Astrocyte of the hippocampus (primary cell): Measurements from ENCODE around the gene RERE.

ENCODE experiments used
- DNase-seq: peaks from one replicate; pipeline ENCODE4 v3.0.0; 2011; ENCODE audit warnings: low read depth, low spot score

Gene RERE

DNA sequence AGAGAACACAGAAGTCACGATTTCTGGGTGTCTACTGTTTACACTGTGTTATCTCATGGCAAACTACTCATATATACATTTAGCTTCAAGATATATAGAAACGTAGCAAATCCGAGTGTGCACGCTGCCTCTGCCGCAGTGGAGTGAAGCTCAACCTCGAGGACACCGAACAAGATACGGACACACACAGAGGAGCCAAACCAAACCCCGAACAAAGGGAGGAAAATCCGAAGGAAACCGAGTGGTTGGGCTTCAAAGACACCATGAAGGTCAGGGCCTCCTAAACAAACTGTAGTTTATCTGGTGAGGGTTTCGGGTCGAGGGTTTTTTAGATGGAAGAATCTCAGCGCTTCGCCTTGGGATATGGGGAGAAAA is 465.0 kb downstream of the RERE start:
- DNase-seq, result no peak

GRCh38 chr1:8351693-8352470 is 465.6 kb downstream of the RERE start:
- peak; percentile 46 for DNase-seq

DNA sequence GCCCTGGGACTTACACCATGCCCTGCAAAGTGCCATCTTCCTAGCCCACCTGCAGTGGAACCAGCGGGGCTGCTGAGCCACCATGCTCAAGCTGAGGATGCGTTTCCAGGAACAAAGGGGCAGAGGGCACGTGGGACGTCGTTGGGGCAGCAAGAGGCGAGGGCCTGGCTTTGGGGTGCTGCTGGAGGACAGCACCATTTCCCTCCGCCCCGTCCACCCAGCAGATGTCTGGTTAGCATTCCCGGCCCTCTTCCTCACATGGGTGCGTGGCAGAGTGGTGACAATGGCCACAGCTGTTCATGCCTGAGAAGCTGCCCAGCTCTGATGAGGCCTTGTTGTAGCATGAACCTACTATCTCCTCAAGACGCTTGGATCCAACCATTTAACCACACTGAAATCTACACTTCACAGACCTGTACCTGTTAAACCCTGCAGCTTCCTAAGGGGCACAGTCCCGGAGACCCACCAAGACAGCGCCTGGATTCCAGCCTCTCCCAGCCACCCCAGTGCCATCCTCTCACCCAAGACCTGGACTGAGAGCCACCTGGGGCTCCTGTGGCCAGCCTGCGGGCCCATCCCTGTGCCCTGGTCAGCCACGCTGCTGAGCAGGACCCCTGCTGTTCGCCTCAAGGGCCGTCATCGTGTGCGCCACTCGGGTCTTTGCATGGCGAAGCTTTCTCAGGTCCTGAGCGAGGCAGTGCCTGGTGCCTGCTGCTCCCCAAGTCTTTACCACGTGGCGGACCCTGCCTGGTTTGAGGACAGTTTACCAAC is 466.3 kb downstream of the RERE start:
- DNase-seq, result no peak

- DNase-seq, result no peak
Observed at GRCh38 chr1:8349961-8350360, 467.5 kb downstream of the RERE start.

DNA sequence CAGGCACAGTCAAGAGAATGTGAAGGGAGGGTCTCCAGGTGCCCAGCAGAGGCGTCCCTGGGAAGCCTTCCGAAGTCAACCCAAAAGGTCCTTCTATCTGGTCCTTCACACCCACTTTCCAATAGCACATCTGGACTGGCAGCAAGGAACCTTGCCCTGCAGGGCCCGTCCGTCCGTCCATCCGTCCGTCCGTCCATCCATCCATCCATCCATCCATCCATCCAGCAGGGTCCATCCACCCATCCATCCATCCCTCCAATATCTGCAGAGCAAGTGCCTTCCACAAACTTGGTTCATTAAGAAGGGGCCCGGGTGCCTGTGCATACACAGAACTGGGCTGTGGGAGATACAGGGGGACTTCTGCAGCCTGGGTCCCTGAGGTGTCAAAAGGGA is 468.0 kb downstream of the RERE start:
- no peak for DNase-seq

GRCh38 chr1:8348777-8349472 is 468.5 kb downstream of the RERE start:
- peak; percentile 84 for DNase-seq

- DNase-seq, result no peak
Observed at GRCh38 chr1:8348047-8348776, 469.2 kb downstream of the RERE start.

GRCh38 chr1:8347635-8348034 is 469.8 kb downstream of the RERE start:
- DNase-seq, result no peak

GRCh38 chr1:8345621-8346415 is 471.6 kb downstream of the RERE start:
- no peak for DNase-seq

DNA sequence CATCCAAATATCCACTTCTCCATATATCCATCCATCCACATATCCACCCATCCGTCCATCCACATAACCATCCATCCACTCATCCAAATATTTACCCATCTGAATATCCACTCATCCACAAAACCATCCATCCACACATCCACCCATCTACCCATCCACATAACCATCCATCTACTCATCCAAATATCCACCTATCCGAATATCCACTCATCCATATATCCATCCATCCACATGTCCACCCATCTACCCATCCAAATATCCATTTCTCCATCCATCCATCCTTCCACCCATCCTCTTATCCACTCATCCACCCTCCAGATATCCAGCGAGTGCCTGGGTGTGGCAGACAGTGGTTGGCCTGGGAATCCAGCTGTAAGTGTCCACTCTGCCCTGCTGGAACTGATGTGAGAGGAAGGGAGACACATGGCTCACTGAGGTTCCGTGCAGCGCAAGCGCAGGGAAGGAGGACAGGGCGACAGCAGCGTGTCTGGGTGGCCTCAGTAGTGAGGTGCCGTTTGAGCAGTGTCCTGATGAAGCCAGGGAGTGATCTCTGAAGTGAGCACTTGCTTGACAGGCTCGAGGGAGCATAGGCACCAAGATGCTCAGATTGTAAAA is 472.4 kb downstream of the RERE start:
- no peak for DNase-seq

DNA sequence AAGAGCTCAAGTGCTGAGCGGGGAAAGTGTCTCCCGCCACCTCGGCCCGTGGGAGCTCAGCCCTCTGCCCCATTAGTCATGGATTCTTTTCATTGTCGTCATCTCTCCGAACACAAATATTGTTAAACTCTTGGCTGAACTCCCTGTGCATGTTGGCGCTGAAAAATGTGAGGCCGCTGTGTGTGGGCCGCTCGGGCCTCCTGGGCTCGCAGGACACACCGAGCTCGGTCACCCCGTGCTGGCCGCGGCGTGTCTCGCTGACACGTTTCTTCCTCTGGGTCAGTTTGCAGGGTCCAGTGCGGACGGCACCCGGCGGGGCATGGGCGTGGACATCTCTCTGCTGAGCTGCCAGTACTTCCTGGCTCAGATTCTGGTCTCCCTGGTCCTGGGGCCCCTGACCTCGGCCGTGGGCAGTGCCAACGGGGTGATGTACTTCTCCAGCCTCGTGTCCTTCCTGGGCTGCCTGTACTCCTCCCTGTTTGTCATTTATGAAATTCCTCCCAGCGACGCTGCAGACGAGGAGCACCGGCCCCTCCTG is 473.9 kb downstream of the RERE start:
- DNase-seq, result peak; percentile 97

DNA sequence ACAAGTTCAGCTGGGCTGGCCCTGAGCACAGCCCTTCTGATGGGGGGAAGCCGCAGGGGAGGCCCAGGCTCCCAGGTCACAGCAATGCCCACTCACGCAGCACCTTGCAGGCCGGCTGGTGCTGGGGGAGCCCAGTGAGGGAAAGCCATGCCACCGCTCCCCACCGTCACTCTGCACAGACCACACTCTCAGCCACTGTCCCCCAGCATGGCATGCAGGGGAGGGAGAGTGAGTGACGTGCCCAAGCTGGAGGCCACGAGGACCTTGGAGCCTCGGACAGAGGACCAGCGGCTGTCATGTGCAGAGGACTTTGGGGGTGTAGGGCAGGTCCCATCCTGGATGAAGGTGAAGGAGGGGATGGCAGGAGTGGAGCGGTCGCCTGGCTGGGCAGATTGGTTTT is 474.4 kb downstream of the RERE start:
- no peak for DNase-seq

- no peak for DNase-seq
Observed at GRCh38 chr1:8342325-8342724, 475.1 kb downstream of the RERE start.

- no peak for DNase-seq
Observed at GRCh38 chr1:8340448-8340847, 477.0 kb downstream of the RERE start.

DNA sequence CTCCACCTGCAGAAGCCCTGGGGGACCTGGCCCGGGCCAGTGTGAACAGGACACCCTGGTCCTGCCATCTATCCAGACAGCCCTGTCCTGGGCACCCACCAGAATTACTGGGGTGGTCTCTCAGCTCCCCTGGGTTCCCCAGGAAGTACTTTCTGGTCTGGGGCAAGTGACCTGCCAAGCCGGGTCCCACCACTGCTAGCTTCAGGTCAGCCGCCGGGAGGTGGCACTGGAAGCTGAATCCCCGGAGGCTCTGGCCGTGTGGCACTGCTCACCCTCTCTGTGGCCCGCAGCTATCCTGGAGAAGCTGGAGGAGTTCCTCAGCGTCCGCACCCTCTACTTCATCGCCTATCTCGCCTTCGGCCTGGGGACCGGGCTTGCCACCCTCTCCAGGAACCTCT is 478.2 kb downstream of the RERE start:
- no peak for DNase-seq

GRCh38 chr1:8338526-8339202 is 478.8 kb downstream of the RERE start:
- no peak for DNase-seq

GRCh38 chr1:8337776-8338525 is 479.5 kb downstream of the RERE start:
- no peak for DNase-seq

DNA sequence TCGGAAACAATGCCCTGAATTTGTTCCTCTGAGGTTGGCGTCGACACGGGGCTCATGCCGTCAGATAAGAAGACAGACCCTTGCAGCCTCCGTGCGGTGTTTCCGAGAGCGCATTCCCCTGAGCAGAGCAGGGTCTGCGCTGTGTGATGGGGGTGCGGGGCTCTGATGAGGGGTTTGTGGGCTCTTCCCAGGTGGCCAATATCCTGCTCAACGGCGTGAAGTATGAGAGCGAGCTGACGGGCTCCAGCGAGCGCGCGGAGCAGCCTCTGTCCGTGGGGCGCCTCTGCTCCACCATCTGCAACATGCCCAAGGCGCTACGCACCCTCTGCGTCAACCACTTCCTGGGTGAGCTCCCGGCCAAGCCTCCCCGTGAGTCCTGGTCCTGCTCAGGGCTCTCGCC is 482.2 kb downstream of the RERE start:
- DNase-seq, result no peak
